HCT116 (cell line): Measurements from ENCODE around the gene DNAAF1. TPM values are rescaled to one million over a fixed set of nuclear protein-coding genes. Genes with fewer than 3 reads are reported as not detected.

Experiments used
- ATAC-seq: fragments of 200-7000 bp; cut with Tn5 transposase; 2 replicates; pipeline ENCODE4 v1.9.1; 2020; ENCODE audit warnings: mild to moderate bottlenecking, moderate library complexity
- BruUV-seq: library from RNA; stranded (reverse); fragments of 400-500 nt; replicated peaks from 2 replicates; lab custom pipeline; 2021; lab: Mats Ljungman, UMichigan
- CTCF ChIA-PET: fragments of 300-600 bp; sonication (Branson Sonifier 250); formaldehyde crosslinking; loops from one replicate; lab custom pipeline; 2021; ENCODE audit warnings: antibody characterized with exemption; lab: Charles Lee
- POLR2A ChIA-PET: fragments of 300-600, 350-600 bp; sonication (Branson Sonifier 250); formaldehyde crosslinking; loops from one replicate; lab custom pipeline; 2021; ENCODE audit warnings: antibody characterized with exemption; lab: Charles Lee
- RAD21 ChIA-PET, 2 experiments: fragments of 300-600 bp; sonication (Branson Sonifier 250); formaldehyde crosslinking; loops; one replicate each; lab custom pipeline; 2023; ENCODE audit warnings: low total read pairs in 2 of 2; ENCODE audit not compliant: uncharacterized antibody in 2 of 2, unreplicated experiment in 2 of 2, low non-redundant PET in 1 of 2; lab: Charles Lee
- DNase-seq: peaks from one replicate; pipeline ENCODE4 v3.0.0-alpha.2; 2010; ENCODE audit warnings: low read depth, low spot score
- H2AFZ ChIP-seq: fragments of 200-600 bp; shearing (Covaris generic), sonication (generic); 2 replicates; pipeline ENCODE4 v1.6.1; 2017; ENCODE audit warnings: low read depth, mixed run types, mixed read lengths, antibody characterized with exemption, low read length; ENCODE audit not compliant: poor library complexity, severe bottlenecking
- H3K27ac ChIP-seq: 2 replicates; pipeline ENCODE4 v1.5.1; 2012; ENCODE audit warnings: low read depth, low read length
- H3K27me3 ChIP-seq: fragments of 200-600 bp; sonication (generic); 2 replicates; pipeline ENCODE4 v1.6.1; 2016; ENCODE audit warnings: mixed run types, low read length, mixed read lengths; ENCODE audit not compliant: insufficient read depth
- H3K36me3 ChIP-seq, 2 experiments: fragments of 200-500 bp in 1 of 2; fragments of 200-600 bp in 1 of 2; sonication (Bioruptor generic) in 1 of 2; sonication (generic) in 1 of 2; 2 replicates each; pipeline versions ENCODE4 v1.5.1 to v1.6.1; 2014 to 2016; ENCODE audit warnings: low read length in 2 of 2, inconsistent platforms in 1 of 2, mixed read lengths in 1 of 2, mixed run types in 1 of 2; ENCODE audit not compliant: insufficient read depth in 2 of 2, control insufficient read depth in 1 of 2
- H3K4me1 ChIP-seq, 2 experiments: fragments of 200-600 bp in 1 of 2; sonication (generic) in 1 of 2; 2 replicates each; pipeline versions ENCODE4 v1.5.1 to v1.6.1; 2012 to 2017; ENCODE audit warnings: low read length in 2 of 2, inconsistent platforms in 1 of 2, mild to moderate bottlenecking in 1 of 2, mixed read lengths in 1 of 2, mixed run types in 1 of 2, moderate library complexity in 1 of 2; ENCODE audit not compliant: insufficient read depth in 2 of 2, control insufficient read depth in 1 of 2
- H3K4me2 ChIP-seq: fragments of 200-600 bp; sonication (generic); 2 replicates; pipeline ENCODE4 v1.6.1; 2017; ENCODE audit warnings: mixed run types, low read length, mixed read lengths
- H3K4me3 ChIP-seq, 2 experiments: fragments of 200-600 bp in 1 of 2; sonication (generic) in 1 of 2; replicated peaks in 1 of 2; 2 replicates each; pipeline ENCODE4 v1.5.1; 2011 to 2016; ENCODE audit warnings: low read length in 2 of 2, control low read depth in 1 of 2, low read depth in 1 of 2, mild to moderate bottlenecking in 1 of 2, mixed read lengths in 1 of 2, mixed run types in 1 of 2
- H3K79me2 ChIP-seq: fragments of 200-600 bp; sonication (generic); 2 replicates; pipeline ENCODE4 v1.6.1; 2017; ENCODE audit warnings: mild to moderate bottlenecking, mixed run types, low read length, moderate library complexity, mixed read lengths; ENCODE audit not compliant: insufficient read depth
- H3K9ac ChIP-seq: fragments of 200-600 bp; sonication (generic); 2 replicates; pipeline ENCODE4 v1.6.1; 2016; ENCODE audit warnings: low read length, mixed read lengths
- H3K9me2 ChIP-seq: fragments of 200-600 bp; sonication (generic), shearing (Covaris generic); 2 replicates; pipeline ENCODE4 v1.6.1; 2017; ENCODE audit warnings: mixed run types, mild to moderate bottlenecking, moderate library complexity; ENCODE audit not compliant: insufficient read depth
- H3K9me3 ChIP-seq, 2 experiments: fragments of 200-500 bp in 1 of 2; fragments of 200-600 bp in 1 of 2; sonication (Bioruptor generic) in 1 of 2; sonication (generic) in 1 of 2; 2 replicates each; pipeline ENCODE4 v1.6.1; 2014 to 2017; ENCODE audit warnings: low read length in 2 of 2, mixed read lengths in 2 of 2, inconsistent platforms in 1 of 2, low read depth in 1 of 2, mild to moderate bottlenecking in 1 of 2, mixed run types in 1 of 2, moderate library complexity in 1 of 2; ENCODE audit not compliant: control insufficient read depth in 1 of 2, insufficient read depth in 1 of 2
- H4K20me1 ChIP-seq: fragments of 200-600 bp; sonication (generic), shearing (Covaris generic); 2 replicates; pipeline ENCODE4 v1.6.1; 2017; ENCODE audit warnings: mixed run types, mild to moderate bottlenecking, moderate library complexity; ENCODE audit not compliant: insufficient read depth
- CBX3 ChIP-seq: IDR thresholded peaks from 2 replicates; pipeline ENCODE4 v1.6.1; 2012; ENCODE audit warnings: low read depth
- CEBPB ChIP-seq: IDR thresholded peaks from 2 replicates; pipeline ENCODE4 v1.6.1; 2012; ENCODE audit warnings: low read depth
- FOSL1 ChIP-seq: IDR thresholded peaks from 2 replicates; pipeline ENCODE4 v1.6.1; 2012; ENCODE audit warnings: low read depth
- JUND ChIP-seq: IDR thresholded peaks from 2 replicates; pipeline ENCODE4 v1.6.1; 2012
- POLR2A ChIP-seq: IDR thresholded peaks from 2 replicates; pipeline ENCODE4 v1.7.0; 2011; ENCODE audit warnings: borderline replicate concordance; ENCODE audit not compliant: insufficient read depth, insufficient read length; ENCODE audit errors: extremely low read depth
- POLR2AphosphoS5 ChIP-seq: IDR thresholded peaks from 2 replicates; pipeline ENCODE4 v1.6.1; 2011; ENCODE audit warnings: mild to moderate bottlenecking, low read depth, low read length, moderate library complexity
- RAD21 ChIP-seq: IDR thresholded peaks from 2 replicates; pipeline ENCODE4 v1.6.1; 2012; ENCODE audit warnings: low read depth, mild to moderate bottlenecking
- SIN3A ChIP-seq: IDR thresholded peaks from 2 replicates; pipeline ENCODE4 v1.6.1; 2012; ENCODE audit warnings: low read depth
- SRF ChIP-seq: IDR thresholded peaks from 2 replicates; pipeline ENCODE4 v1.6.1; 2012; ENCODE audit warnings: low read depth
- YY1 ChIP-seq: IDR thresholded peaks from 2 replicates; pipeline ENCODE4 v1.6.1; 2011; ENCODE audit warnings: low read length, low read depth, moderate library complexity, mild to moderate bottlenecking; ENCODE audit not compliant: insufficient replicate concordance; ENCODE audit errors: extremely low read depth
- ZBTB33 ChIP-seq: IDR thresholded peaks from 2 replicates; pipeline ENCODE4 v1.6.1; 2011; ENCODE audit warnings: mild to moderate bottlenecking, low read length, moderate library complexity; ENCODE audit not compliant: insufficient replicate concordance; ENCODE audit errors: extremely low read depth
- ZNF274 ChIP-seq: fragments of 200-500 bp; sonication (Bioruptor generic); IDR thresholded peaks from 2 replicates; pipeline ENCODE4 v1.6.1; 2014; ENCODE audit warnings: mild to moderate bottlenecking, low read depth, low read length, inconsistent platforms
- intact Hi-C: fragments of 100-400 bp; cut with micrococcal nuclease; formaldehyde crosslinking; loops from 2 replicates; pipeline ENCODE4 v1.10.0; 2022
- total RNA-seq: library from RNA; stranded (reverse); gene quantifications from one replicate; pipeline ENCODE4 v1.2.1, GENCODE V29; 2021; ENCODE audit not compliant: unreplicated experiment

The DNAAF1 gene
- total RNA-seq, 1 experiment from 2014 or later, result 0.30 TPM

DNA sequence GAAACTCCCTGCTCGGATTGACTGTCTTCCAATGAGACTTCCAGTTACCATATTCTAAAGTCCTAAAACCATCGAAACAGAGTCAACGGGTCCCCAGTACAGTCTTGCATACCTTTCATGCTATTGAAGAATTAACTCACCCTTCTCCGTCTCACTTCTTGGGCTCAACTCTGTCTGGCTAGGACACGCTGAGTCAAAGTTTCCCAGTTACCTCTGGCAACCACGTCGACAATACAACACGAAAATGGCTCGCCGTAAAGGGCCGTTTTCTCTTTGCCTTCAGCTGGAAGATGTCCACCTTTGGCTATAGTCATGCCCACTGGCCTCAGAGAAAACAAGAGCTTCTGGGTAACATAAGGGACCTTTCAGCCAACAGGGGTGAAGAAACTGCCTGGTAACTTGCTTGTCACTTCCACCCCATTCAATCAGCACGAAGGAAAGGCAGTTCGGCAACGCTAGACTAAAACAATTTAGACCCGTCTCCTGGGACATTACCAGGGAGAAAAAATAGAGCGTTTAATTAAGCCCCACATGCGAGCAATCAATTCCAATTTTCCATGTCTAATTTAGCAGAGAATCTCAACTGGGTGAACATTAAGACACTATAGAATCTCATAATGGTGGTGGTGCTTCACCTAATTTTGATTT, 73.2 kb downstream of the DNAAF1 start:
- Histone ChIP-seq H3K27ac (no peak overlapping the region), H3K4me3 (no peak overlapping the region), H3K79me2 (no peaks in the 10 kb centered on the region), H3K36me3 (no peaks in the 10 kb centered on the region), H3K4me1 (peaks cover 1 to 6% of the 10 kb centered on the region in 2 experiments; a peak in 3 of 4 replicates), H3K9me3 (no peaks in the 10 kb centered on the region), H3K9me2 (no peaks in the 10 kb centered on the region), H3K4me2 (no peak overlapping the region), H3K9ac (no peak overlapping the region), H3K27me3 (no peaks in the 10 kb centered on the region)
- no peak for ATAC-seq
- POLR2A ChIA-PET, result no interaction called here
- BruUV-seq, result no TSS peak
- intact Hi-C loops, result no loop called here
- RAD21 ChIA-PET, result no interaction called here
- no peak for DNase-seq
- TF ChIP-seq JUND, result no peak
- no peak for TF ChIP-seq YY1
- no peak for TF ChIP-seq RAD21
- no peak for TF ChIP-seq SIN3A
- TF ChIP-seq FOSL1, result no peak
- TF ChIP-seq CBX3, result no peak
- no peak for TF ChIP-seq ZNF274
- no peak for TF ChIP-seq CEBPB
- no peak for TF ChIP-seq ZBTB33
- TF ChIP-seq POLR2A, result no peak
- no peak for TF ChIP-seq POLR2AphosphoS5
- TF ChIP-seq SRF, result no peak
- TF ChIP-seq, all 23 proteins: peak for 0
- Histone ChIP-seq H2AFZ (no peak overlapping the region), H4K20me1 (no peaks in the 10 kb centered on the region)
- CTCF ChIA-PET, result no interaction called here
